ENCODE data around the gene WDFY4. TPM values are rescaled to one million over a fixed set of nuclear protein-coding genes. Genes with fewer than 3 reads are reported as not detected.

WDFY4 gene
- total and polyA plus RNA-seq, 2 of the 4 experiments (the other 2 are of a cell fraction) = not detected

- no peak overlapping the region for H3K4me3 ChIP-seq (ENCODE audit: insufficient read depth, low read depth, low read length)
- no peaks in the 10 kb centered on the region for H3K79me1 ChIP-seq (ENCODE audit: low read depth in 1 of 2, low read length in 2 of 2)
- no peak overlapping the region for H3K27ac ChIP-seq (ENCODE audit: insufficient read depth, low read length)
- H2AFZ ChIP-seq (replicated peaks; ENCODE audit: low read length, poor library complexity) = no peak overlapping the region
- H2BK120ac ChIP-seq (ENCODE audit: low read depth, low read length) = no peak overlapping the region
- in situ Hi-C loops (cut with MboI; ENCODE audit: low sequenced_read_pairs) (no loop called here), intact Hi-C loops (cut with micrococcal nuclease) (no loop called here), dilution Hi-C loops (cut with HindIII; ENCODE audit: low sequenced_read_pairs, unreplicated experiment) (no loop called here)
- no peaks in the 10 kb centered on the region for H4K20me1 ChIP-seq (ENCODE audit: insufficient read depth, low read length)
- no peak for DNase-seq
- TF ChIP-seq MAFK (IDR thresholded peaks at IDR 0.05; ENCODE audit: low read depth, low read length) (no peak), USF2 (IDR thresholded peaks at IDR 0.05; ENCODE audit: low read depth, low read length) (no peak), MXI1 (IDR thresholded peaks at IDR 0.05; ENCODE audit: borderline replicate concordance, low read depth, low read length) (no peak), CHD1 (IDR thresholded peaks at IDR 0.05; ENCODE audit: low read depth, low read length) (no peak), FOS (IDR thresholded peaks at IDR 0.05; ENCODE audit: low read depth, low read length) (no peak), BHLHE40 (IDR thresholded peaks at IDR 0.05; ENCODE audit: low read depth, low read length) (no peak), SMC3 (IDR thresholded peaks at IDR 0.05; ENCODE audit: low read depth, low read length) (no peak), CEBPB (IDR thresholded peaks at IDR 0.05; ENCODE audit: low read depth, low read length) (no peak), POLR2A (IDR thresholded peaks at IDR 0.05; ENCODE audit: low read depth, low read length) (no peak), ELK1 (IDR thresholded peaks at IDR 0.05; ENCODE audit: borderline replicate concordance, low read depth, low read length) (no peak), RAD21 (IDR thresholded peaks at IDR 0.05; ENCODE audit: low read length) (no peak), CTCF (conservative IDR thresholded peaks at IDR 0.05; ENCODE audit: low read depth, low read length) (no peak), RFX5 (IDR thresholded peaks at IDR 0.05; ENCODE audit: low read depth, low read length) (no peak), NFE2L2 (IDR thresholded peaks at IDR 0.05; ENCODE audit: low read depth, low read length) (no peak), RCOR1 (IDR thresholded peaks at IDR 0.05; ENCODE audit: insufficient replicate concordance, low read length) (no peak), MAZ (IDR thresholded peaks at IDR 0.05; ENCODE audit: borderline replicate concordance, low read depth, low read length) (no peak)
- no peak overlapping the region for H3K4me2 ChIP-seq (ENCODE audit: low read depth, low read length)
- H3K9me1 ChIP-seq (ENCODE audit: insufficient read depth, low read length) = no peaks in the 10 kb centered on the region
- no peaks in the 10 kb centered on the region for H3K9me3 ChIP-seq (ENCODE audit: control insufficient read depth, insufficient read depth, low read length)
- no peak overlapping the region for H3K9ac ChIP-seq (ENCODE audit: low read depth, low read length)
- no peaks in the 10 kb centered on the region for H3K4me1 ChIP-seq (ENCODE audit: control insufficient read depth, insufficient read depth, low read length)
- ChIA-PET CTCF (no interaction called here), POLR2A (ENCODE audit: unreplicated experiment) (no interaction called here)
- no peak overlapping the region for H2BK5ac ChIP-seq (ENCODE audit: low read depth, low read length, poor library complexity, severe bottlenecking)
- H3K14ac ChIP-seq (replicated peaks; ENCODE audit: low read depth, low read length) = no peak overlapping the region
- no peak overlapping the region for H3K56ac ChIP-seq (ENCODE audit: extremely low read depth, insufficient read depth, low read length)
- no peak overlapping the region for H3K18ac ChIP-seq (ENCODE audit: low read depth, low read length)
- no peak overlapping the region for H2AK5ac ChIP-seq (ENCODE audit: low read depth, low read length)
- no CpG with 5 or more reads among the region's 2 CpGs for WGBS, 2 experiments (ENCODE audit: extremely low coverage in 2 of 2, insufficient read length in 1 of 2)
- no peaks in the 10 kb centered on the region for H3K36me3 ChIP-seq (ENCODE audit: control insufficient read depth, insufficient read depth, low read length)
- no peak overlapping the region for H4K8ac ChIP-seq (ENCODE audit: low read depth in 2 of 2, low read length in 2 of 2)
- H3K27me3 ChIP-seq (ENCODE audit: control insufficient read depth, insufficient read depth, low read length) = peaks cover 12% of the 10 kb centered on the region
- H4K91ac ChIP-seq (ENCODE audit: insufficient read depth, low read depth, low read length) = no peak overlapping the region
- H3K4ac ChIP-seq (ENCODE audit: low read depth, low read length) = no peak overlapping the region
- ATAC-seq (ENCODE audit: low read depth) = no peak
- H2BK20ac ChIP-seq (ENCODE audit: low read depth, low read length) = no peak overlapping the region
- no peak overlapping the region for H3K23ac ChIP-seq (ENCODE audit: low read depth, low read length)
- no peak overlapping the region for H4K5ac ChIP-seq (ENCODE audit: low read depth, low read length)
- no peak overlapping the region for H2BK15ac ChIP-seq (ENCODE audit: low read depth, low read length)
- H2AK9ac ChIP-seq (replicated peaks; ENCODE audit: low read depth, low read length, poor library complexity) = no peak overlapping the region
- no TSS peak for BruUV-seq (replicated peaks)
These were observed 118.0 kb downstream of the WDFY4 start for GRCh38 chr10:48802611-48803071.

Measured in IMR-90 (cell line).